ES-I3 (cell line): ENCODE data around the gene USF2.

Source experiments
- H3K36me3 ChIP-seq: 2 replicates; pipeline ENCODE4 v1.6.1; 2013; ENCODE audit warnings: mild to moderate bottlenecking, low read length, control low read depth, moderate library complexity; ENCODE audit not compliant: insufficient read depth
- H3K4me1 ChIP-seq: 2 replicates; pipeline ENCODE4 v1.6.1; 2013; ENCODE audit warnings: mild to moderate bottlenecking, control low read depth, low read length; ENCODE audit not compliant: insufficient read depth
- H3K9ac ChIP-seq: 2 replicates; pipeline ENCODE4 v1.6.1; 2013; ENCODE audit warnings: low read depth, mild to moderate bottlenecking, low read length, moderate library complexity
- H3K9me3 ChIP-seq: 2 replicates; pipeline ENCODE4 v1.6.1; 2013; ENCODE audit warnings: mild to moderate bottlenecking, low read length, moderate library complexity; ENCODE audit not compliant: control insufficient read depth, insufficient read depth

USF2 gene

GRCh38 chr19:35314858-35315470 is 46.2 kb downstream of the USF2 start:
- no peak overlapping the region for H3K9ac ChIP-seq
- H3K9me3 ChIP-seq: no peaks in the 10 kb centered on the region
- H3K4me1 ChIP-seq: peaks cover 6% of the 10 kb centered on the region; the same call in 1 of the 2 replicates
- no peaks in the 10 kb centered on the region for H3K36me3 ChIP-seq

- H3K4me1 ChIP-seq: peaks cover 6% of the 10 kb centered on the region; the same call in 1 of the 2 replicates
- no peak overlapping the region for H3K9ac ChIP-seq
- no peaks in the 10 kb centered on the region for H3K9me3 ChIP-seq
- H3K36me3 ChIP-seq: no peaks in the 10 kb centered on the region
Observed at GRCh38 chr19:35315883-35316282, 47.1 kb downstream of the USF2 start.

- no peak overlapping the region for H3K9ac ChIP-seq
- no peaks in the 10 kb centered on the region for H3K36me3 ChIP-seq
- peaks cover 6% of the 10 kb centered on the region; the same call in 1 of the 2 replicates for H3K4me1 ChIP-seq
- no peaks in the 10 kb centered on the region for H3K9me3 ChIP-seq
Observed at GRCh38 chr19:35316560-35316959, 47.8 kb downstream of the USF2 start.

- Histone ChIP-seq H3K9me3 (no peaks in the 10 kb centered on the region), H3K4me1 (no peaks in the 10 kb centered on the region; the same call in 1 of the 2 replicates), H3K36me3 (no peaks in the 10 kb centered on the region), H3K9ac (no peak overlapping the region)
Observed at GRCh38 chr19:35317464-35318043, 48.8 kb downstream of the USF2 start.

- no peaks in the 10 kb centered on the region; the same call in 1 of the 2 replicates for H3K4me1 ChIP-seq
- no peaks in the 10 kb centered on the region for H3K36me3 ChIP-seq
- H3K9me3 ChIP-seq: no peaks in the 10 kb centered on the region
- H3K9ac ChIP-seq: no peak overlapping the region
Observed at GRCh38 chr19:35318679-35319448, 50.1 kb downstream of the USF2 start.

GRCh38 chr19:35320065-35320713 is 51.4 kb downstream of the USF2 start:
- no peaks in the 10 kb centered on the region; the same call in 1 of the 2 replicates for H3K4me1 ChIP-seq

GRCh38 chr19:35321291-35321690 is 52.5 kb downstream of the USF2 start:
- Histone ChIP-seq H3K9me3 (no peaks in the 10 kb centered on the region), H3K9ac (no peak overlapping the region), H3K36me3 (no peaks in the 10 kb centered on the region), H3K4me1 (no peaks in the 10 kb centered on the region; the same call in 1 of the 2 replicates)

More at GRCh38 chr19:35320065-35320713, 51.4 kb downstream of the USF2 start:
- Histone ChIP-seq H3K9ac (no peak overlapping the region), H3K36me3 (no peaks in the 10 kb centered on the region), H3K9me3 (no peaks in the 10 kb centered on the region)

GRCh38 chr19:35322014-35322413 is 53.3 kb downstream of the USF2 start:
- H3K36me3 ChIP-seq: no peaks in the 10 kb centered on the region
- H3K9me3 ChIP-seq: no peaks in the 10 kb centered on the region
- H3K4me1 ChIP-seq: no peaks in the 10 kb centered on the region; the same call in 1 of the 2 replicates
- H3K9ac ChIP-seq: no peak overlapping the region

- Histone ChIP-seq H3K4me1 (peaks cover 9% of the 10 kb centered on the region; the same call in 1 of the 2 replicates), H3K9me3 (no peaks in the 10 kb centered on the region), H3K36me3 (no peaks in the 10 kb centered on the region), H3K9ac (no peak overlapping the region)
Observed at GRCh38 chr19:35327642-35328041, 58.9 kb downstream of the USF2 start.

- Histone ChIP-seq H3K4me1 (peaks cover 9% of the 10 kb centered on the region; the same call in 1 of the 2 replicates), H3K9me3 (no peaks in the 10 kb centered on the region), H3K36me3 (no peaks in the 10 kb centered on the region), H3K9ac (no peak within 1 kb of the TSS)
Observed at GRCh38 chr19:35328851-35329285, 60.1 kb downstream of the USF2 start, which contains the start of gene CD22. Gene CD22 (plus strand): TSS chr19:35329187. CDS start chr19:35332041, 2,854 bp downstream.

- Histone ChIP-seq H3K9me3 (no peaks in the 10 kb centered on the region), H3K9ac (no peak overlapping the region), H3K36me3 (no peaks in the 10 kb centered on the region), H3K4me1 (peaks cover 9% of the 10 kb centered on the region; the same call in 1 of the 2 replicates)
Observed at GRCh38 chr19:35329323-35329722, 60.6 kb downstream of the USF2 start.
